HG03342 (cell line): ENCODE measurements around the gene VAV3.

Source experiments
- ATAC-seq: cut with Tn5 transposase; IDR thresholded peaks from one replicate; pipeline ENCODE4 v1.9.1; 2021; ENCODE audit warnings: mild to moderate bottlenecking, moderate library complexity; ENCODE audit not compliant: unreplicated experiment

Gene VAV3

DNA sequence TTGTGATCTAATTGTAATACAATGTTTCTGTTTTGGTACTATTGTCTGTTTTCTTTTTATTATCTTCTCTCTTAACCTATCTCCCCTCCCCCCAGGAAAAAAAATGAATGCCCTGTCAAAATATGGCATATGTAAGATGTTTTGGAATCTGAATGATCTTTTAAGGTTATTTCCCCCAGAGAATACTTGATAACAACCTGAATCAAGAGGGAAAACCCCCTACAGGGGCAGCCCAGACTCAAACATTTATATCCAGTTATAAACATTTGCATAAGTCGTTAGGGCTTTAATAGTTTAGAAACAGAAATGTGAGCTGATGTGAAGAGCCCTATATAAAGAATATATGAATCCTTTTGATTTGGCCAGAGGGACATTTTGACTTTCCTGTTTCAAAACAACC, 169.5 kb downstream of the VAV3 start:
- ATAC-seq, result no peak

DNA sequence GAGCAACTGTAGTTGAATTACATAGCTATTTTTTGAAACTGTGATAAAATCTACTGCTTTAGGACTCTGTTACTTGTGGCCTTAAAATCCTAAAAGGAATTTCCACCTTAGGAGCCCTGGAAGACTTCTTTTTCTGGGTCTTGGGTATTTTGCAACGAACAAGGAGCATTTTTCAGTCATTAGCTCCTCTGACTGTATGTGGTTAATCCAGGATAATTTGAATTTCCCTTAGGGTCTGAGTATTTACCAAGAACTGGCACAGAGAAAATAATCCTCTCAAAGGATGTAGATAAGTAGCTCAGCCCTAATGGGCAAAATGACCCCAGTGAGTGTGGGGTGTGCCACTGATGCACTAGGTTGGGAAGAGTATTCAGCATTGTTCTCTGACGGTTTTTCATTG, 170.4 kb downstream of the VAV3 start:
- ATAC-seq, result no peak

DNA sequence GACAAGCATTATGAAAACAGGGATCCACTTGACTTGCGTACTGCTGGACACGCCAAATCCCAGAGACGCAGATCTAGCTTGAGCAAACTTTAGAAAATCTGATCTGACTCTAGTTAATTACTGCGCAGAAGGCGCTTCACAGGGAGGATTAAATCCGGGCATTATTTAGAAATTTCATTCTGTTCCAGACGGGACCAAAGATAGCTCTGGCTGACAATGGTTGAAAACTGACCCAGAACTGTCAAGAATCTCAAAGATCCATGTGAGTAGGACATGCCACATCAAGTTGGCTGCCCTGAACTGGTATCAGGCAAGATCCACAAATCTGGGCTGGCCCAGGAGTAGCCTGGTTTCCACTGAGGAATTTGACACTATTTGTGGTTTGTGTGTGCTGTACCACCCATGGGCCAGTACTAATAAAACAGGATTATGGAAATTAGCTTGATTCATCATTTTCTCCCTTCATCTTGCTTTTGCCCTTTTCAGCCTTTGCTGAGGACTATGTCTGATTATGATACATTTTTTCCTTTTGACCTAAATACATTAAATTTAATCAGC, 171.0 kb downstream of the VAV3 start:
- no peak for ATAC-seq

DNA sequence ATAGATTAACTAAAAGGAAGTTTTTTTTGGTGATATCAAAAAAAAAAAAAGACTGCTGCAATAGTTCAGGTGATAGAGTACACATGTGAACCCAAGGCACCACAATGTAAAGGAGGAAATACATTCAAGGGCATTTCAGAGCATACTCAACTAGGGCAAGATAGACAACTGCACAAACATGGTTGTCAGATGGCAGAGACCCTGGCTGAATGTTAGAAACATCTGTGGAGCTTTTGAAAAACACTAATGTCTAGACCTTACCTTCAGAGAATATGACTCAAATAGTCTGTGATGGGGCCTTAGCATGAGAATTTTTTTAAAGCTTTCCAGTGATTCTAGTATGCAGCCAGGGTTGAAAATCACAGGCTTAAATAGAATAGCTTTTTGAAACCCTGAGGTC, 173.6 kb downstream of the VAV3 start:
- ATAC-seq, result no peak

DNA sequence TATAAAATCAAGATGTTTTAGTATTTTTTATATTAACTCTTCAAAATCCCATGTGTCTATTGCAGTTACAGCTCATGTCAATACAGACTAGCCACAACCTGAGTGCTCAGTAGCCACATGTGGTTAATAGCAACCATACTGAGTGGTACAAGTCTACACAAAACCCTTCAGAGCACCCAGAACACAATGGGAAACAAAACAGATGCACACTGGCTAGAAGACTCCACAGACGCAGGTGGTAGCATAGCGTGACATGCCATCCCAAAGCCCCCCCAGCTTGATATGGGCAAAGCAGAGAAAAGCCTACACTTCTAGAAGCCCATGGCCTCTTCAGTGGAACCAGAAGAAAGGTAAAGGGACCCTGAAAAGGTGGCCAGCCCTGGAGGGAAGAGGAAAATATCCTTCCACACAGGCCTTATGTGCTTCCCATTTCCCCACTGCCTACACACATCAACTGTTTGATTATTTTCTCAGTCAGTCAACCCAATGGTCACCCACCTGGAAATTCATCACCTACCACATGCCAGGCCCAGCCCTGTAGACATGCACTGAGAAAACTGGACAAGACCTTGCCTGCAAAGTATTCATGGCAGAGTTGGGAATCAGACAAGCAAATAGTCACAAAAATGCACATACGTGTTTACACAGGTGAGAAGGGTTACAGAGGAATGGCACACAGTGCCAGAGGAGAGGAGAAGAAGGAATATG, 175.0 kb downstream of the VAV3 start:
- no peak for ATAC-seq

- ATAC-seq, result no peak
Observed at GRCh38 chr1:107788206-107789202, 176.5 kb downstream of the VAV3 start.

GRCh38 chr1:107787299-107787698, 177.7 kb downstream of the VAV3 start:
- no peak for ATAC-seq

GRCh38 chr1:107786203-107786845, 178.7 kb downstream of the VAV3 start:
- no peak for ATAC-seq

DNA sequence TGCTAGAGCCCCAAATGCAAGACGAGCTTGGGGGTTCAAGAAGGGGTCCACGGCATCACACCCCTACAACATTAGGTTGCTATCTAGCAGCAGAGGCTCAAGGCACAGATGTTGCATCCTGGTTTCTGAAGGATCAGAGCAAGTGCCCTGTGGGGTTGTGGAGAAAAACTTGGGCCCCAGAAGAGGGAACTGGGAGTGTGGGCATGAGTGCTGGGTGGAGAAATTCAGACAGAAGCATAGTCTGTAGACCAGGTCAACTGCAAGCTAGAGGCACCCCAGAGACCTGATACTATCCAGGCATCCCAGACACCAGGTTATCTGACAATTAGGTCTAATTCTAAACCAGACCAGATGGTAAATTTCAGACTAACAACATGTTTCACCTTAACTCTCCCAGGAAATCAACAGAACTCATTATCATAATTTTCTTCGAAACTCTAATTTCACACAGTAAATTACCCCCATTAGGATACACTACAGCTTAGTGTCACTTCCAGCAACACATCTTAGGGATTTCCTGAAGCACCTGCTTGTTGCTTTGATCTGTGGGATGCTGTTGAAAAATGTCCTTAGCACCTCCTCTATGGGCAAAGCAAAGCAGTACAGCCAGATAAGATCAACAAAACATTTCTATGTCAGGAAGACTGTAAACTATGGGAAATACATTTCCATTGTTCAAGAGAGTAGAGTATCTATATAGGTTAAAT, 179.3 kb downstream of the VAV3 start:
- no peak for ATAC-seq

DNA sequence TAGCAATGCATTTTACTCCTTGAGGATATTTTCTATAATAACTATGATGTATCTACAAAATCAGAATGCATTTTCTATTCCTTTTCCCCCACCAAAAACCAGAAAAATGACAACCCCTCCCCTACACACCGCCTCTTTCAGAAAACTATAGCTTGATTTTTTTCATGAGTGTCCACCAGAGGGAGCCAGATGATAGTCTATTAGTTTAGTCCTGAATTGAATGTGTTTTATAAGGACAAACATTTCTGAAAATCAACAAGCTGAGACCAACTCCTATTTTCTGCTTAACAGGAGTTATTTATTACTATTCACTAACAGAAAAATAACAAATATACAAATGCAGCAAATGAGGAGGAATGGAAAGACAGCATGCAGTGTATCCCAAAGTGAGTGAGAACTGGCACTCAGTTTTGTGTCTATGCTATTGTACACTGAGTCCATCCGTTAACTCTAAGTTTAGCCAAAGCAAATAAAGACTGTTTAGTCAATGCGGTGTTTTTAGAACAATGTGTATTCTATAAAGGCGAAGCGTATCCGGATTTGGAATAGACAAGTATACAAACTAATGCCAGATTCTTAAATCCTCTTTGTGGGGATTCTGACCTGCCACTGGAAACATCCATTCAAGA, 182.6 kb downstream of the VAV3 start:
- no peak for ATAC-seq

DNA sequence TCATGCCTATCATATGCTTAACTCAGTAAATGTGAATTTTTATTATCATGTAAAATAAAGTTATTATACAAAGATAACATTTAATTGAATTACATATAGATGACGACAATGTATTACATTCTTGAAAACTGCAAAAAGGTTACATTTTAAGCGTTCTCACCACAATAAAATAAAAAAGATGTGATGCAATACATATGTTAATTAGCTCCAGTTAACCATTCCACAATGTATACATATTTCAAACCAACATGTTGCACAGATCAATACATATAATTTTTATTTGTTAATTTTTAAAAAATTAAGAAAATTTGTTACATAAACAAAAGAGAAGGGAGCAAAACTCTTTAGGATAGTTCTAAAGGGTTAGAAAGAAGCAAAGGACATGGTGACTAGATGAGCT, 183.7 kb downstream of the VAV3 start:
- ATAC-seq, result no peak

GRCh38 chr1:107777664-107778047, 187.3 kb downstream of the VAV3 start:
- ATAC-seq, result peak; percentile 18

GRCh38 chr1:107776900-107777663, 187.9 kb downstream of the VAV3 start:
- ATAC-seq, result peak; percentile 84

DNA sequence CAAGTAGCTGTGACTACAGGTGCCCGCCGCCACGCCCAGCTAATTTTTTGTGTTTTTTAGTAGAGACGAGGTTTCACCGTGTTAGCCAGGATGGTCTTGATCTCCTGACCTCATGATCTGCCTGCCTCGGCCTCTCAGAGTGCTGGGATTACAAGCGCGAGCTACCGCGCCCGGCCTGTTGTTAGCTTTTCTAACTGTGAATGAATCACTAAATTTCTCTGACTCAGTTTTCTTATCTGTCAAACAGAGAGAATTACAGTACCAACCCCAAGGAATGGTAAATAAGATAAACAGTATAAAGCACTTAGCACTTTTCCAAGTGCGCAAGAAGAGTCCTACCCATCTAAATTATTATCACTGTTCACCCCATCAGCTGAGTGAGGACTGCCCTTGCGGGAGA, 193.6 kb downstream of the VAV3 start:
- ATAC-seq, result no peak

DNA sequence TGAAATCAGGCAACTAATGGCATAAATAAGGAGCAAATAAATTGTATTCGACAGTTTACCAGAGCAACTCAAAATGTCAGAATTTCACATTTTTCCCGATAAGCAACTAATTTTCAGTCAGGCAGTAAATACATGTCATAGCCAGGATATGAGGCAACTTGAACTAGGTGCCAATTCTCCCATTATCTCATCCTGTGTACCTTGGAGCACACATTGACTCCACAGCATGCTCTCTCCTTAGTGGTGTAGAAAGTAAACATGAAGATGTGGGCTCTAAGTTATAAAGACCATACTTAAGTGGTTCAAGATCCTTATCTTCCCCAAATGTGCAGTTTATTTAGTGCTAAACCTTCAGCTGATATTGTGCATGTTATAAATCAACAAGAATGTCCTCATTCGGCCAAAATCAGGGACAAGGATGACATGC, 197.8 kb downstream of the VAV3 start:
- no peak for ATAC-seq

- ATAC-seq, result no peak
Observed at GRCh38 chr1:107766533-107766932, 198.4 kb downstream of the VAV3 start.

DNA sequence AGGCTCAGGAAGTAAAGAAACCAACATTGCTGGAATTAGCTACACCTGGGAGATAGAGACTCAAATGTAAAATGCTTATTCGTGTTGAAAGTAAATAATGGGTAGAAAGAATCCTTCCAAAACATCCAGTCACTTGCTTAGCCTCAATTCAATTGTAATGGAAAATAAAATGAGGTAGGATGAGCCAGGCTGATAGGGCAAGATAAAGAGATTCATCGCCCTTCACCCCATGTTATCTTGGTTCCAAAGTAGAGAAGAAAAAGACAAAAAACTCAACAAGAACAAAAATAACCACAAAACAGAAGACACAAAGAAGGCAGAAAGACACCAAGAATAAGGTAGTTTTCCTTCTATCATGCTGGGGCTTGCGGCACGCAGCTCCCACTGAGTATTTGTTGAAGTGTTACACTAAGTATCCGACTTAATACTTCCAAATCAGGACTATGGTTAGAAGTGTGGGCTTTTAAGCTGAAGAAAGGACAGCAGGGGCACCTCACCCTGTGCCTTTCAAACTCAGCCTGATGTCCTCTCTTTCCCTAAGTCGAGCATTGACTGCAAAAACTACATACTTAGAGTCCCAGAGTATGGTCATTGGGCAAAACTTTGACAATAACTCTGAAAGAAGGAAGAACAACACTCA, 202.1 kb downstream of the VAV3 start:
- ATAC-seq, result no peak

DNA sequence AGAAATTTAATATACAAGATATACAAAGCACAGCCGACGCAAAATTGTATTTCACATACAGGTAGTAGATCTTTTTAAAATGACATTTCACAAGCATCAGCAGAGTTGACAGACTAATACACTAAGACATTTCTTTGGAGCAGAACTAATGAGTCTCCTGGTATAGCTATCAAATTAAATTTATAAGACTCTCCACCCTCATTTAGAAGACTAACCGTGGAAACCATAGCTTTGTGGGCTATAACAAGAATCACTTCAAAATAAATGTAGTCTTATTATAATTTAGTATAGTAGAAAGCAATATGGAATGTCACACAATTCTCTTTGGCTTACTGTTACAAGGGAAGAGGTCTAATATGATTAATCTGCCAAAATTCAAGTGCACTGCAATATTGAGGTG, 204.9 kb downstream of the VAV3 start:
- ATAC-seq, result no peak

GRCh38 chr1:107750364-107750959, 214.5 kb downstream of the VAV3 start:
- ATAC-seq, result no peak
